HUES6 (cell line): ENCODE data around the gene MRPS5.
"Not testable (repeated sequence)": the region's sequence is repeated elsewhere in the genome, so short reads cannot be mapped to it uniquely, and the experiment has no call there.

ENCODE experiments used
- H3K27ac ChIP-seq: 2 replicates; pipeline ENCODE4 v1.7.0; 2013; ENCODE audit warnings: low read depth, mild to moderate bottlenecking, low read length, inconsistent platforms
- H3K27me3 ChIP-seq: 2 replicates; pipeline ENCODE4 v1.6.1; 2013; ENCODE audit warnings: low read length; ENCODE audit not compliant: control insufficient read depth, insufficient read depth
- H3K36me3 ChIP-seq: 2 replicates; pipeline ENCODE4 v1.6.1; 2013; ENCODE audit warnings: low read length; ENCODE audit not compliant: control insufficient read depth, insufficient read depth
- H3K4me1 ChIP-seq: 2 replicates; pipeline ENCODE4 v1.6.1; 2013; ENCODE audit warnings: low read length; ENCODE audit not compliant: control insufficient read depth, insufficient read depth
- H3K4me3 ChIP-seq: 2 replicates; pipeline ENCODE4 v1.5.1; 2013; ENCODE audit warnings: low read depth, low read length
- H3K9ac ChIP-seq: one replicate; pipeline ENCODE4 v1.6.1; 2013; ENCODE audit warnings: mild to moderate bottlenecking, low read length
- H3K9me3 ChIP-seq: 2 replicates; pipeline ENCODE4 v1.6.1; 2013; ENCODE audit warnings: low read depth, low read length; ENCODE audit not compliant: control insufficient read depth, insufficient read depth

Gene MRPS5

GRCh38 chr2:95138702-95139101 lies 17.1 kb upstream of the MRPS5 start:
- Histone ChIP-seq H3K27ac (no peak overlapping the region), H3K9me3 (peaks cover 66% of the 10 kb centered on the region), H3K4me3 (no peak overlapping the region)

GRCh38 chr2:95122197-95122551 lies 566 bp upstream of the MRPS5 start:
- Histone ChIP-seq H3K27me3 (no peaks in the 10 kb centered on the region), H3K4me3 (peak overlapping the region; percentile 99), H3K9ac (peak overlapping the region; percentile 100), H3K36me3 (peaks cover 7% of the 10 kb centered on the region), H3K27ac (no peak overlapping the region), H3K4me1 (peaks cover 11% of the 10 kb centered on the region; the same call in 1 of the 2 replicates), H3K9me3 (no peaks in the 10 kb centered on the region)

More at GRCh38 chr2:95138702-95139101, 17.1 kb upstream of the MRPS5 start:
- Histone ChIP-seq H3K4me1 (no peaks in the 10 kb centered on the region), H3K9ac (no peak overlapping the region), H3K27me3 (no peaks in the 10 kb centered on the region), H3K36me3 (no peaks in the 10 kb centered on the region)

- Histone ChIP-seq H3K27me3 (no peaks in the 10 kb centered on the region), H3K9me3 (no peaks in the 10 kb centered on the region), H3K9ac (peak overlapping the region; percentile 100), H3K4me3 (peak overlapping the region; percentile 99), H3K27ac (peak overlapping the region; percentile 99; the same call in 1 of the 2 replicates), H3K36me3 (peaks cover 13% of the 10 kb centered on the region), H3K4me1 (peaks cover 11% of the 10 kb centered on the region; the same call in 1 of the 2 replicates)
Measured at GRCh38 chr2:95121093-95121406, 558 bp downstream of the MRPS5 start.

GRCh38 chr2:95115418-95115817 lies 6.2 kb downstream of the MRPS5 start:
- H3K4me1 ChIP-seq, result peaks cover 9% of the 10 kb centered on the region; the same call in 1 of the 2 replicates
- no peak overlapping the region for H3K27ac ChIP-seq
- no peaks in the 10 kb centered on the region for H3K27me3 ChIP-seq
- H3K4me3 ChIP-seq, result no peak overlapping the region
- H3K36me3 ChIP-seq, result peaks cover 46% of the 10 kb centered on the region
- H3K9me3 ChIP-seq, result no peaks in the 10 kb centered on the region
- no peak overlapping the region for H3K9ac ChIP-seq

GRCh38 chr2:95113464-95113863 lies 8.1 kb downstream of the MRPS5 start:
- H3K9me3 ChIP-seq, result no peaks in the 10 kb centered on the region
- H3K9ac ChIP-seq, result no peak overlapping the region
- H3K4me3 ChIP-seq, result no peak overlapping the region
- H3K4me1 ChIP-seq, result peaks cover 6% of the 10 kb centered on the region; the same call in 1 of the 2 replicates
- H3K36me3 ChIP-seq, result peaks cover 64% of the 10 kb centered on the region
- no peak overlapping the region for H3K27ac ChIP-seq
- H3K27me3 ChIP-seq, result no peaks in the 10 kb centered on the region

GRCh38 chr2:95110395-95110794 lies 11.2 kb downstream of the MRPS5 start:
- H3K9me3 ChIP-seq, result no peaks in the 10 kb centered on the region
- H3K9ac ChIP-seq, result no peak overlapping the region
- peaks cover 83% of the 10 kb centered on the region for H3K36me3 ChIP-seq
- no peaks in the 10 kb centered on the region for H3K4me1 ChIP-seq
- no peak overlapping the region for H3K4me3 ChIP-seq
- no peak overlapping the region for H3K27ac ChIP-seq
- H3K27me3 ChIP-seq, result no peaks in the 10 kb centered on the region

GRCh38 chr2:95109260-95109659 lies 12.3 kb downstream of the MRPS5 start:
- peaks cover 85% of the 10 kb centered on the region for H3K36me3 ChIP-seq

GRCh38 chr2:95106081-95106480 lies 15.5 kb downstream of the MRPS5 start:
- Histone ChIP-seq H3K27me3 (no peaks in the 10 kb centered on the region), H3K4me1 (no peaks in the 10 kb centered on the region), H3K4me3 (no peak overlapping the region), H3K9ac (no peak overlapping the region), H3K36me3 (peaks cover 96% of the 10 kb centered on the region), H3K9me3 (no peaks in the 10 kb centered on the region), H3K27ac (no peak overlapping the region)

More at GRCh38 chr2:95109260-95109659, 12.3 kb downstream of the MRPS5 start:
- H3K9ac ChIP-seq, result no peak overlapping the region
- H3K9me3 ChIP-seq, result no peaks in the 10 kb centered on the region
- H3K27me3 ChIP-seq, result no peaks in the 10 kb centered on the region
- H3K4me3 ChIP-seq, result no peak overlapping the region
- H3K27ac ChIP-seq, result no peak overlapping the region
- H3K4me1 ChIP-seq, result no peaks in the 10 kb centered on the region

GRCh38 chr2:95104606-95105005 lies 17.0 kb downstream of the MRPS5 start:
- Histone ChIP-seq H3K4me3 (no peak overlapping the region), H3K36me3 (peaks cover 97% of the 10 kb centered on the region), H3K9me3 (no peaks in the 10 kb centered on the region), H3K4me1 (no peaks in the 10 kb centered on the region), H3K9ac (no peak overlapping the region), H3K27ac (no peak overlapping the region), H3K27me3 (no peaks in the 10 kb centered on the region)

- Histone ChIP-seq H3K9me3 (no peaks in the 10 kb centered on the region), H3K36me3 (peaks cover 60% of the 10 kb centered on the region), H3K27ac (no peak overlapping the region), H3K9ac (no peak overlapping the region), H3K4me1 (no peaks in the 10 kb centered on the region), H3K27me3 (no peaks in the 10 kb centered on the region), H3K4me3 (no peak overlapping the region)
Measured at GRCh38 chr2:95099910-95100309, 21.7 kb downstream of the MRPS5 start.

GRCh38 chr2:95098273-95098672 lies 23.3 kb downstream of the MRPS5 start:
- H3K4me3 ChIP-seq, H3K9ac ChIP-seq, H3K27me3 ChIP-seq, H3K9me3 ChIP-seq, H3K4me1 ChIP-seq, H3K27ac ChIP-seq: not testable (repeated sequence)
- peaks cover 50% of the 10 kb centered on the region for H3K36me3 ChIP-seq
